B cell (primary cell): Measurements from ENCODE around the gene LCE1E.

Experiments
- EZH2 ChIP-seq: IDR thresholded peaks from 2 replicates; pipeline ENCODE4 v1.6.1; 2012; ENCODE audit warnings: borderline replicate concordance, low read depth, mild to moderate bottlenecking, moderate library complexity, low read length; ENCODE audit not compliant: insufficient read depth, poor library complexity, severe bottlenecking
- TF ChIP-seq, protein P1 (sequence below): fragments of 200-600 bp; IDR thresholded peaks from one replicate; pipeline ENCODE4 v1.8.0; 2022; ENCODE audit warnings: antibody characterized with exemption, mild to moderate bottlenecking

DNA sequence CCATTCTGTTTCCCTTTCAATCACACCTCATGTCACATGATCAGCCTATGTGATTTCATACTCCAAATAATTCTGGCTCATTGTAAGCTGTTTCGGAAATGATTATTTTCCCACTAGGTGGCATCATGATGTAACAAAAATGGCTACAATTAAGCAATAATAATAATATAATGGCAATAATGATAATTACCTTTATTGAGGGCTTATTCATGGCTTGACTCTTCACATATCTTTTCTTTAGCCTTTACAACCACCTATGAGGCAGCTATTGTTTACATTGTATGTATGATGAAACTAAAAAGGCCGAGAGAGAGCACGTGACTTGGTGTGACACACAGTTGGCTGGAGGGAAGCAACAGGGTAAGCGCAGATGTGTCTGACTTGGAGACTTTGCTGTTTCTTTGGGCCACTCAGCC lies 40.8 kb upstream of the LCE1E start:
- TF ChIP-seq EZH2, result no peak
- TF ChIP-seq, protein P1, sequence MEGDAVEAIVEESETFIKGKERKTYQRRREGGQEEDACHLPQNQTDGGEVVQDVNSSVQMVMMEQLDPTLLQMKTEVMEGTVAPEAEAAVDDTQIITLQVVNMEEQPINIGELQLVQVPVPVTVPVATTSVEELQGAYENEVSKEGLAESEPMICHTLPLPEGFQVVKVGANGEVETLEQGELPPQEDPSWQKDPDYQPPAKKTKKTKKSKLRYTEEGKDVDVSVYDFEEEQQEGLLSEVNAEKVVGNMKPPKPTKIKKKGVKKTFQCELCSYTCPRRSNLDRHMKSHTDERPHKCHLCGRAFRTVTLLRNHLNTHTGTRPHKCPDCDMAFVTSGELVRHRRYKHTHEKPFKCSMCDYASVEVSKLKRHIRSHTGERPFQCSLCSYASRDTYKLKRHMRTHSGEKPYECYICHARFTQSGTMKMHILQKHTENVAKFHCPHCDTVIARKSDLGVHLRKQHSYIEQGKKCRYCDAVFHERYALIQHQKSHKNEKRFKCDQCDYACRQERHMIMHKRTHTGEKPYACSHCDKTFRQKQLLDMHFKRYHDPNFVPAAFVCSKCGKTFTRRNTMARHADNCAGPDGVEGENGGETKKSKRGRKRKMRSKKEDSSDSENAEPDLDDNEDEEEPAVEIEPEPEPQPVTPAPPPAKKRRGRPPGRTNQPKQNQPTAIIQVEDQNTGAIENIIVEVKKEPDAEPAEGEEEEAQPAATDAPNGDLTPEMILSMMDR, result no peak
